GM23248 (cell line): ENCODE data around the gene ATP13A3.

Experiments
- EZH2 ChIP-seq: fragments of 200-600 bp; sonication (generic); IDR thresholded peaks from 2 replicates; pipeline ENCODE4 v1.6.1; 2018; ENCODE audit warnings: antibody characterized with exemption, mild to moderate bottlenecking; ENCODE audit not compliant: insufficient read depth, poor library complexity, severe bottlenecking
- EZH2phosphoT487 ChIP-seq: fragments of 200-600 bp; sonication (generic); IDR thresholded peaks from 2 replicates; pipeline ENCODE4 v1.6.1; 2018; ENCODE audit warnings: antibody characterized with exemption, moderate library complexity, mild to moderate bottlenecking, low read depth; ENCODE audit not compliant: insufficient read depth

- no peak for TF ChIP-seq EZH2phosphoT487
- no peak for TF ChIP-seq EZH2
These were observed 129.1 kb downstream of the ATP13A3 start for GRCh38 chr3:194357681-194358080.
